Measurements from ENCODE around the gene FXYD2. TPM values are rescaled to one million over a fixed set of nuclear protein-coding genes. Genes with fewer than 3 reads are reported as not detected.

Gene FXYD2
- total and polyA plus RNA-seq, 9 of the 15 experiments (the other 6 are each of a cell fraction or from before 2014, with no cell fraction given), result not detected

- H3K4me1 ChIP-seq (replicated peaks in 1 of 2; ENCODE audit: control insufficient read depth in 2 of 2, insufficient read depth in 2 of 2, low read length in 2 of 2), result peaks cover 0 to 23% of the 10 kb centered on the region in 2 experiments; a peak in 3 of 5 replicates
- no peak for DNase-seq (ENCODE audit: extremely low read depth in 1 of 4, low spot score in 3 of 4)
- no peaks in the 10 kb centered on the region for H3K36me3 ChIP-seq (ENCODE audit: control insufficient read depth, insufficient read depth, low read length)
- H2AFZ ChIP-seq (ENCODE audit: low read depth, low read length), result no peak overlapping the region
- FAIRE-seq, result no peak
- H3K4me3 ChIP-seq, result no peak overlapping the region
- in situ Hi-C loops (cut with MboI) (no loop called here), intact Hi-C loops (cut with micrococcal nuclease) (loop anchor here (5.0 kb wide), 1 partner anchor 92 kb away; no protein-coding TSS in a partner anchor)
- WGBS (ENCODE audit: insufficient coverage, low coverage, missing lambda C conversion rate), result 23% methylated on average over 7 of the region's 7 CpGs
- ChIA-PET CTCF (ENCODE audit: low intra/inter-chr PET ratio) (no interaction called here), POLR2A (interaction anchor here (0.6 kb wide), 1 partner anchor 245 kb away, joined by 3 read pairs; no protein-coding TSS in a partner anchor)
- H3K79me2 ChIP-seq (ENCODE audit: control insufficient read depth, insufficient read depth, low read length), result no peaks in the 10 kb centered on the region
- no peak for ATAC-seq
- no peak overlapping the region for H3K27ac ChIP-seq (ENCODE audit: extremely low read depth, low read depth, low read length)
- no peaks in the 10 kb centered on the region; a peak in 1 of 5 replicates for H3K27me3 ChIP-seq (ENCODE audit: control insufficient read depth in 2 of 2, insufficient read depth in 2 of 2, low read length in 2 of 2)
- no peaks in the 10 kb centered on the region for H3K9me3 ChIP-seq (replicated peaks; ENCODE audit: control insufficient read depth, insufficient read depth, low read depth, low read length)
- H4K20me1 ChIP-seq (replicated peaks; ENCODE audit: control insufficient read depth, insufficient read depth, low read length), result no peaks in the 10 kb centered on the region; the same call in 1 of the 2 replicates
- H3K9ac ChIP-seq (ENCODE audit: insufficient read depth in 1 of 2, low read depth in 2 of 2, low read length in 2 of 2), result peak overlapping the region in 1 of 2 experiments; percentile 78; a peak in 2 of 4 replicates
- H3K9me1 ChIP-seq (ENCODE audit: control insufficient read depth, insufficient read depth, low read length), result peaks cover 2% of the 10 kb centered on the region
- BruUV-seq (replicated peaks), result no TSS peak
- peak; percentile 52; the same call in 1 of the 2 replicates for TF ChIP-seq PKNOX1 (IDR thresholded peaks at IDR 0.05)
- no peak for TF ChIP-seq NONO (IDR thresholded peaks at IDR 0.05; ENCODE audit: low read depth in 2 of 2, low read length in 1 of 2)
- no peak for TF ChIP-seq LEF1 (IDR thresholded peaks at IDR 0.05)
- 0 out of 6 replicates have a peak, but pooled peaks of 1 of the 3 experiments have one; percentile 26 for TF ChIP-seq ZBTB11 (CRISPR knock-in tag; IDR thresholded peaks at IDR 0.05)
- no peak for TF ChIP-seq YY1 (IDR thresholded peaks at IDR 0.05; ENCODE audit: borderline replicate concordance in 1 of 3, control insufficient read depth in 1 of 3, extremely low read depth in 1 of 3, insufficient read depth in 3 of 3, insufficient read length in 1 of 3, insufficient replicate concordance in 2 of 3, low read depth in 1 of 3, low read length in 2 of 3)
- peak; percentile 32 for TF ChIP-seq ZFP36 (IDR thresholded peaks at IDR 0.05; ENCODE audit: low read depth, low read length, partially characterized antibody)
- no peak for TF ChIP-seq FUS (optimal IDR thresholded peaks at IDR 0.05; ENCODE audit: low read depth, low read length)
- no peak overlapping the region for H3K4me2 ChIP-seq (ENCODE audit: insufficient read depth, low read length)
Observed at GRCh38 chr11:117815262-117815803, 9.2 kb downstream of the FXYD2 start.
